Neural progenitor cell (in vitro differentiated cells): ENCODE results near the gene CTU1. TPM values are rescaled to one million over a fixed set of nuclear protein-coding genes. Genes with fewer than 3 reads are reported as not detected.
A peak's percentile ranks its signal among the peaks of the same experiment; 100 is the strongest.

Experiments used
- DNase-seq: peaks from one replicate; pipeline ENCODE4 v3.0.0-alpha.2; 2016; ENCODE audit warnings: low spot score
- H2AFZ ChIP-seq: fragments of 200-600 bp; sonication (generic); replicated peaks from 2 replicates; pipeline ENCODE4 v1.6.1; 2016; ENCODE audit warnings: antibody characterized with exemption
- H3F3A ChIP-seq: fragments of 200-600 bp; sonication (generic); 2 replicates; pipeline ENCODE4 v1.6.1; 2016; ENCODE audit warnings: antibody characterized with exemption, low read depth
- H3K27ac ChIP-seq: fragments of 200-600 bp; sonication (generic); 2 replicates; pipeline ENCODE4 v1.5.1; 2016; ENCODE audit warnings: mild to moderate bottlenecking
- H3K27me3 ChIP-seq: fragments of 200-600 bp; sonication (generic); 2 replicates; pipeline ENCODE4 v1.6.1; 2016; ENCODE audit warnings: mild to moderate bottlenecking, moderate library complexity
- H3K36me3 ChIP-seq: fragments of 200-600 bp; sonication (generic); 2 replicates; pipeline ENCODE4 v1.5.1; 2016
- H3K4me1 ChIP-seq: fragments of 200-600 bp; sonication (generic); 2 replicates; pipeline ENCODE4 v1.6.1; 2016; ENCODE audit warnings: mixed run types
- H3K4me2 ChIP-seq: fragments of 200-600 bp; sonication (generic); 2 replicates; pipeline ENCODE4 v1.6.1; 2016
- H3K4me3 ChIP-seq: fragments of 200-600 bp; sonication (generic); 2 replicates; pipeline ENCODE4 v1.5.1; 2016
- H3K79me2 ChIP-seq: fragments of 200-600 bp; sonication (generic); 2 replicates; pipeline ENCODE4 v1.6.1; 2016; ENCODE audit warnings: low read depth
- H3K9ac ChIP-seq: fragments of 200-600 bp; sonication (generic); 2 replicates; pipeline ENCODE4 v1.6.1; 2016
- H3K9me3 ChIP-seq: fragments of 200-600 bp; sonication (generic); 2 replicates; pipeline ENCODE4 v1.5.1; 2016; ENCODE audit warnings: low read depth
- H4K20me1 ChIP-seq: fragments of 200-600 bp; sonication (generic); 2 replicates; pipeline ENCODE4 v1.6.1; 2016; ENCODE audit warnings: low read depth
- H3K27ac Mint-ChIP-seq: 3 replicates; pipeline ENCODE4 v1.8.0; 2021; ENCODE audit warnings: mixed read lengths
- H3K27me3 Mint-ChIP-seq: 2 replicates; pipeline ENCODE4 v1.8.0; 2022; ENCODE audit warnings: low read depth, mild to moderate bottlenecking, inconsistent platforms, moderate library complexity, mixed read lengths; ENCODE audit not compliant: insufficient read depth
- H3K36me3 Mint-ChIP-seq: 3 replicates; pipeline ENCODE4 v1.8.0; 2021; ENCODE audit warnings: mixed read lengths
- H3K4me1 Mint-ChIP-seq: 3 replicates; pipeline ENCODE4 v1.8.0; 2021; ENCODE audit warnings: mixed read lengths
- H3K4me3 Mint-ChIP-seq: 3 replicates; pipeline ENCODE4 v1.8.0; 2021; ENCODE audit warnings: mild to moderate bottlenecking, moderate library complexity, mixed read lengths
- H3K9me3 Mint-ChIP-seq: 3 replicates; pipeline ENCODE4 v1.8.0; 2020; ENCODE audit warnings: mixed read lengths
- CTCF ChIP-seq: fragments of 200-600 bp; sonication (generic); IDR thresholded peaks from 2 replicates; pipeline ENCODE4 v1.5.1; 2017; ENCODE audit warnings: antibody characterized with exemption, mild to moderate bottlenecking
- EZH2 ChIP-seq: fragments of 200-600 bp; sonication (generic); IDR thresholded peaks from 2 replicates; pipeline ENCODE4 v1.6.1; 2017; ENCODE audit warnings: antibody characterized with exemption, mild to moderate bottlenecking, moderate library complexity
- EZH2phosphoT487 ChIP-seq: fragments of 200-600 bp; sonication (generic); IDR thresholded peaks from 2 replicates; pipeline ENCODE4 v1.6.1; 2017; ENCODE audit warnings: antibody characterized with exemption
- total RNA-seq: library from RNA; depleted of rRNA; stranded (reverse); fragments of >200 nt; gene quantifications from 2 replicates; pipeline ENCODE4 v1.2.3, GENCODE V29; 2015; ENCODE audit warnings: low replicate concordance

The CTU1 gene
- total RNA-seq, 1 donor from 2014 or later = 0.24 TPM

GRCh38 chr19:51064534-51065220, 43.5 kb downstream of the CTU1 start, which contains the start of gene KLK13:
KLK13 (minus strand) TSS chr19:51065092; CDS start chr19:51065067, 25 bp downstream.
- peaks cover 21% of the 10 kb centered on the region for H3K27me3 Mint-ChIP-seq
- Histone ChIP-seq H3K27ac (no peak within 1 kb of the TSS), H3K9me3 (no peaks in the 10 kb centered on the region), H4K20me1 (no peaks in the 10 kb centered on the region), H3K4me2 (peak within 1 kb of the TSS; percentile 71), H3K36me3 (no peaks in the 10 kb centered on the region), H3K27me3 (peaks cover 29% of the 10 kb centered on the region), H3F3A (no peaks in the 10 kb centered on the region), H3K4me3 (peak within 1 kb of the TSS; percentile 37), H3K9ac (no peak within 1 kb of the TSS), H2AFZ (no peak within 1 kb of the TSS), H3K79me2 (no peaks in the 10 kb centered on the region), H3K4me1 (no peaks in the 10 kb centered on the region)
- peak within 1 kb of the TSS; percentile 75 for H3K4me3 Mint-ChIP-seq
- no peak for TF ChIP-seq EZH2phosphoT487
- peak; percentile 38 for TF ChIP-seq EZH2
- no peaks in the 10 kb centered on the region for H3K36me3 Mint-ChIP-seq
- peak; percentile 26 for DNase-seq
- peaks cover 2% of the 10 kb centered on the region for H3K4me1 Mint-ChIP-seq
- peaks cover 6% of the 10 kb centered on the region for H3K9me3 Mint-ChIP-seq
- H3K27ac Mint-ChIP-seq = no peak within 1 kb of the TSS

- no peak overlapping the region for H3K9ac ChIP-seq
- no peak overlapping the region for H2AFZ ChIP-seq
- H3K4me1 ChIP-seq = no peaks in the 10 kb centered on the region
- no peaks in the 10 kb centered on the region for H3F3A ChIP-seq
- Mint-ChIP-seq H3K4me1 (peaks cover 2% of the 10 kb centered on the region), H3K27ac (no peak overlapping the region), H3K9me3 (peaks cover 6% of the 10 kb centered on the region), H3K36me3 (no peaks in the 10 kb centered on the region), H3K27me3 (peaks cover 22% of the 10 kb centered on the region), H3K4me3 (peak overlapping the region; percentile 44)
- no peaks in the 10 kb centered on the region for H3K9me3 ChIP-seq
- H3K4me3 ChIP-seq = no peak overlapping the region
- H3K4me2 ChIP-seq = no peak overlapping the region
- TF ChIP-seq EZH2 (peak; percentile 1), EZH2phosphoT487 (no peak)
- no peak for DNase-seq
- no peaks in the 10 kb centered on the region for H4K20me1 ChIP-seq
- H3K36me3 ChIP-seq = no peaks in the 10 kb centered on the region
- H3K79me2 ChIP-seq = no peaks in the 10 kb centered on the region
- H3K27me3 ChIP-seq = peaks cover 29% of the 10 kb centered on the region
- H3K27ac ChIP-seq = no peak overlapping the region
These were observed 44.5 kb downstream of the CTU1 start for GRCh38 chr19:51063664-51064063.

- no peak overlapping the region for H3K27ac ChIP-seq
- no peaks in the 10 kb centered on the region for H3K36me3 ChIP-seq
- peaks cover 24% of the 10 kb centered on the region for H3K27me3 ChIP-seq
- DNase-seq = no peak
- H3K79me2 ChIP-seq = no peaks in the 10 kb centered on the region
- no peaks in the 10 kb centered on the region for H3K4me1 ChIP-seq
- H3K27ac Mint-ChIP-seq = no peak overlapping the region
- H3K4me2 ChIP-seq = no peak overlapping the region
- peaks cover 2% of the 10 kb centered on the region for H3K9me3 Mint-ChIP-seq
- no peak overlapping the region for H3K4me3 Mint-ChIP-seq
- no peaks in the 10 kb centered on the region for H3F3A ChIP-seq
- no peak overlapping the region for H2AFZ ChIP-seq
- H4K20me1 ChIP-seq = no peaks in the 10 kb centered on the region
- H3K36me3 Mint-ChIP-seq = no peaks in the 10 kb centered on the region
- H3K9me3 ChIP-seq = no peaks in the 10 kb centered on the region
- no peak overlapping the region for H3K9ac ChIP-seq
- peaks cover 2% of the 10 kb centered on the region for H3K4me1 Mint-ChIP-seq
- TF ChIP-seq EZH2phosphoT487 = no peak
- H3K4me3 ChIP-seq = no peak overlapping the region
- H3K27me3 Mint-ChIP-seq = peaks cover 17% of the 10 kb centered on the region
These were observed 47.2 kb downstream of the CTU1 start for GRCh38 chr19:51060973-51061372.

- H4K20me1 ChIP-seq = no peaks in the 10 kb centered on the region
- DNase-seq = no peak
- no peak overlapping the region for H3K4me3 Mint-ChIP-seq
- no peaks in the 10 kb centered on the region for H3K79me2 ChIP-seq
- no peak overlapping the region for H3K27ac ChIP-seq
- no peaks in the 10 kb centered on the region for H3K9me3 ChIP-seq
- H3K27me3 ChIP-seq = peaks cover 17% of the 10 kb centered on the region
- H3K4me1 Mint-ChIP-seq = peaks cover 2% of the 10 kb centered on the region
- no peak overlapping the region for H2AFZ ChIP-seq
- peaks cover 15% of the 10 kb centered on the region for H3K27me3 Mint-ChIP-seq
- H3K4me1 ChIP-seq = no peaks in the 10 kb centered on the region
- H3K9me3 Mint-ChIP-seq = no peaks in the 10 kb centered on the region
- H3F3A ChIP-seq = no peaks in the 10 kb centered on the region
- TF ChIP-seq CTCF (no peak), EZH2 (no peak), EZH2phosphoT487 (no peak)
- H3K36me3 Mint-ChIP-seq = no peaks in the 10 kb centered on the region
- H3K36me3 ChIP-seq = no peaks in the 10 kb centered on the region
- no peak overlapping the region for H3K9ac ChIP-seq
- H3K4me3 ChIP-seq = no peak overlapping the region
- no peak overlapping the region for H3K27ac Mint-ChIP-seq
- no peak overlapping the region for H3K4me2 ChIP-seq
These were observed 47.9 kb downstream of the CTU1 start for GRCh38 chr19:51060336-51060735.
